Measurements from ENCODE around the gene USP13.

DNA sequence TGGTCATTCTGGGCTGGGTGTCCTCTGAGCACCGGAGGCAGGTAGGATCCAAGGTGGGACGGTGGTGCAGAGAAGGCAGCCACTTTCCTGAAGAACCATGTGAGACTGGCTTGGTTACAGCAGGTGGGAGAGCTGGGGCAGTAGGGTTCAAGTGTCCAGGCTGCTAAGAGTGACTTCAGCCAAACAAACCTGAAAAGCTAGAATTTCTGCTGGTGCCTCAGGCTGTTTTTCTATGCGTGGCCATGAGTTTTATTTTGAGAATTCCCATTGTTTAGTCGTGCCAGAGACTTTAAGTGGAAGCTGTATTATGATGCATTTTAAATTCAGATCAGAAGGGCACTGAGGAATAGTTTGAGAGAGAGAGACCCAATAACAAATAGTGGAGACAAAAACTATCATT, 20.1 kb downstream of the USP13 start:
- TF ChIP-seq, protein P1, sequence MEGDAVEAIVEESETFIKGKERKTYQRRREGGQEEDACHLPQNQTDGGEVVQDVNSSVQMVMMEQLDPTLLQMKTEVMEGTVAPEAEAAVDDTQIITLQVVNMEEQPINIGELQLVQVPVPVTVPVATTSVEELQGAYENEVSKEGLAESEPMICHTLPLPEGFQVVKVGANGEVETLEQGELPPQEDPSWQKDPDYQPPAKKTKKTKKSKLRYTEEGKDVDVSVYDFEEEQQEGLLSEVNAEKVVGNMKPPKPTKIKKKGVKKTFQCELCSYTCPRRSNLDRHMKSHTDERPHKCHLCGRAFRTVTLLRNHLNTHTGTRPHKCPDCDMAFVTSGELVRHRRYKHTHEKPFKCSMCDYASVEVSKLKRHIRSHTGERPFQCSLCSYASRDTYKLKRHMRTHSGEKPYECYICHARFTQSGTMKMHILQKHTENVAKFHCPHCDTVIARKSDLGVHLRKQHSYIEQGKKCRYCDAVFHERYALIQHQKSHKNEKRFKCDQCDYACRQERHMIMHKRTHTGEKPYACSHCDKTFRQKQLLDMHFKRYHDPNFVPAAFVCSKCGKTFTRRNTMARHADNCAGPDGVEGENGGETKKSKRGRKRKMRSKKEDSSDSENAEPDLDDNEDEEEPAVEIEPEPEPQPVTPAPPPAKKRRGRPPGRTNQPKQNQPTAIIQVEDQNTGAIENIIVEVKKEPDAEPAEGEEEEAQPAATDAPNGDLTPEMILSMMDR (IDR thresholded peaks at IDR 0.05) = no peak
- TF ChIP-seq POLR2A (IDR thresholded peaks at IDR 0.05) = no peak

Data from Peyer's patch (tissue), 4 donors.